ENCODE results near the gene RNF114. TPM values are rescaled to one million over a fixed set of nuclear protein-coding genes. Genes with fewer than 3 reads are reported as not detected.
"Not testable (repeated sequence)": the region's sequence is repeated elsewhere in the genome, so short reads cannot be mapped to it uniquely, and the experiment has no call there.

The RNF114 gene
- total RNA-seq, 2 donors from 2014 or later = 44.5 to 48.7 TPM

- ATAC-seq = no peak
- intact Hi-C loops (cut with DNase I) = no loop called here
- no peak for DNase-seq
Measured at GRCh38 chr20:49951151-49951550, 15.0 kb downstream of the RNF114 start.

- no peak for DNase-seq
Measured at GRCh38 chr20:49955167-49955566, 19.0 kb downstream of the RNF114 start.

GRCh38 chr20:49955830-49956396, 19.7 kb downstream of the RNF114 start:
- DNase-seq; ATAC-seq; intact Hi-C loops (cut with DNase I): not testable (repeated sequence)

More at GRCh38 chr20:49955167-49955566, 19.0 kb downstream of the RNF114 start:
- no peak for ATAC-seq
- intact Hi-C loops (cut with DNase I) = no loop called here

- no peak for ATAC-seq
- no peak for DNase-seq
- intact Hi-C loops (cut with DNase I) = no loop called here
Measured at GRCh38 chr20:49956689-49957088, 20.5 kb downstream of the RNF114 start.

- DNase-seq = peak; percentile 73
- intact Hi-C loops (cut with DNase I); ATAC-seq: not testable (repeated sequence)
Measured at GRCh38 chr20:49957089-49957938, 21.1 kb downstream of the RNF114 start.

GRCh38 chr20:49961413-49961812, 25.2 kb downstream of the RNF114 start:
- intact Hi-C loops (cut with DNase I) = no loop called here
- ATAC-seq (no peak), DNase-seq (no peak)

GRCh38 chr20:49964964-49965780, 29.0 kb downstream of the RNF114 start:
- DNase-seq = no peak
- peak in 1 of 2 donors; percentile 35 for ATAC-seq
- intact Hi-C loops (cut with DNase I) = no loop called here

GRCh38 chr20:49965781-49966305, 29.6 kb downstream of the RNF114 start:
- DNase-seq (no peak), ATAC-seq (no peak)
- intact Hi-C loops (cut with DNase I) = no loop called here

- DNase-seq (no peak), ATAC-seq (no peak)
- intact Hi-C loops (cut with DNase I) = no loop called here
Measured at GRCh38 chr20:49966861-49967260, 30.7 kb downstream of the RNF114 start.

GRCh38 chr20:49969234-49969633, 33.0 kb downstream of the RNF114 start:
- DNase-seq = no peak
- ATAC-seq = peak in 1 of 2 donors; percentile 22
- intact Hi-C loops (cut with DNase I) = no loop called here

- DNase-seq (no peak), ATAC-seq (no peak)
- intact Hi-C loops (cut with DNase I) = no loop called here
Measured at GRCh38 chr20:49969946-49970345, 33.7 kb downstream of the RNF114 start.

GRCh38 chr20:49970498-49970897, 34.3 kb downstream of the RNF114 start:
- ATAC-seq = no peak
- no peak for DNase-seq
- intact Hi-C loops (cut with DNase I) = no loop called here

GRCh38 chr20:49973981-49974380, 37.8 kb downstream of the RNF114 start:
- DNase-seq = no peak
- peak in 1 of 2 donors; percentile 57 for ATAC-seq
- intact Hi-C loops (cut with DNase I) = no loop called here

- intact Hi-C loops (cut with DNase I) = no loop called here
- ATAC-seq (no peak), DNase-seq (no peak)
Measured at GRCh38 chr20:49976542-49976941, 40.3 kb downstream of the RNF114 start.

GRCh38 chr20:49977740-49978139, 41.5 kb downstream of the RNF114 start:
- DNase-seq, ATAC-seq: not testable (repeated sequence)
- intact Hi-C loops (cut with DNase I) = loop anchor here in 1 of 2 donors (2.0 kb wide), 1 partner anchor 191 kb away; no protein-coding TSS in a partner anchor

- ATAC-seq (no peak), DNase-seq (no peak)
- intact Hi-C loops (cut with DNase I) = loop anchor here in 1 of 2 donors (1.0 to 2.0 kb wide), 2 partner anchors 93 to 190 kb away; no protein-coding TSS in a partner anchor
Measured at GRCh38 chr20:49978685-49979029, 42.5 kb downstream of the RNF114 start.

- DNase-seq = peak; percentile 51
- peak; percentile 56 to 69 for ATAC-seq
- intact Hi-C loops (cut with DNase I) = loop anchor here in 1 of 2 donors (1.0 to 2.0 kb wide), 2 partner anchors 92 to 190 kb away; no protein-coding TSS in a partner anchor
Measured at GRCh38 chr20:49979030-49979832, 43.0 kb downstream of the RNF114 start.

All from left cardiac atrium (tissue), 4 donors.